IMR-90 (cell line): ENCODE measurements around the gene IL1R2. TPM values are rescaled to one million over a fixed set of nuclear protein-coding genes. Genes with fewer than 3 reads are reported as not detected.

Source experiments
- ATAC-seq: fragments of 200-7000 bp; cut with Tn5 transposase; 2 replicates; pipeline ENCODE4 v1.9.1; 2020; ENCODE audit warnings: low read depth, mild to moderate bottlenecking, moderate library complexity
- BruUV-seq: library from RNA; stranded (reverse); fragments of 400-500 nt; replicated peaks from 2 replicates; lab custom pipeline; 2021; lab: Mats Ljungman, UMichigan
- CTCF ChIA-PET: fragments of 300-600 bp; formaldehyde crosslinking; extraction: SDS; loops from one replicate; lab custom pipeline; 2021; ENCODE audit warnings: antibody characterized with exemption; lab: Yijun Ruan, JAX
- POLR2A ChIA-PET: fragments of 300-600 bp; sonication (Branson Sonifier 250); formaldehyde crosslinking; loops from one replicate; lab custom pipeline; 2022; ENCODE audit warnings: antibody characterized with exemption; ENCODE audit not compliant: unreplicated experiment; lab: Charles Lee
- DNase-seq: peaks from one replicate; pipeline ENCODE4 v3.0.0; 2013
- H2AFZ ChIP-seq: replicated peaks from 2 replicates; pipeline ENCODE3; 2013; ENCODE audit warnings: low read length, mild to moderate bottlenecking; ENCODE audit not compliant: poor library complexity
- H2AK5ac ChIP-seq: 2 replicates; pipeline ENCODE4 v1.6.1; 2013; ENCODE audit warnings: low read depth, low read length, inconsistent platforms
- H2AK9ac ChIP-seq: replicated peaks from 2 replicates; pipeline ENCODE3; 2013; ENCODE audit warnings: mild to moderate bottlenecking, low read depth, low read length, moderate library complexity; ENCODE audit not compliant: poor library complexity
- H2BK120ac ChIP-seq: 2 replicates; pipeline ENCODE4 v1.6.1; 2013; ENCODE audit warnings: low read depth, low read length, inconsistent platforms
- H2BK15ac ChIP-seq: 3 replicates; pipeline ENCODE4 v1.6.1; 2013; ENCODE audit warnings: low read depth, low read length, inconsistent platforms
- H2BK20ac ChIP-seq: 2 replicates; pipeline ENCODE4 v1.6.1; 2013; ENCODE audit warnings: low read depth, mild to moderate bottlenecking, inconsistent platforms, low read length, moderate library complexity
- H2BK5ac ChIP-seq: 2 replicates; pipeline ENCODE4 v1.6.1; 2013; ENCODE audit warnings: mild to moderate bottlenecking, low read depth, low read length, inconsistent platforms; ENCODE audit not compliant: poor library complexity, severe bottlenecking
- H3K14ac ChIP-seq: replicated peaks from 2 replicates; pipeline ENCODE4 v1.6.1; 2013; ENCODE audit warnings: low read depth, low read length, inconsistent platforms
- H3K18ac ChIP-seq: 2 replicates; pipeline ENCODE4 v1.6.1; 2013; ENCODE audit warnings: low read depth, low read length, control low read depth
- H3K23ac ChIP-seq: 2 replicates; pipeline ENCODE4 v1.6.1; 2013; ENCODE audit warnings: low read depth, low read length, inconsistent platforms
- H3K27ac ChIP-seq: 2 replicates; pipeline ENCODE4 v1.5.1; 2013; ENCODE audit warnings: mild to moderate bottlenecking, control low read depth, low read length; ENCODE audit not compliant: insufficient read depth
- H3K27me3 ChIP-seq: 2 replicates; pipeline ENCODE4 v1.6.1; 2013; ENCODE audit warnings: low read length; ENCODE audit not compliant: control insufficient read depth, insufficient read depth
- H3K36me3 ChIP-seq: 2 replicates; pipeline ENCODE4 v1.6.1; 2013; ENCODE audit warnings: low read length, mixed read lengths; ENCODE audit not compliant: control insufficient read depth, insufficient read depth
- H3K4ac ChIP-seq: 2 replicates; pipeline ENCODE4 v1.6.1; 2013; ENCODE audit warnings: low read depth, low read length, inconsistent platforms
- H3K4me1 ChIP-seq: 2 replicates; pipeline ENCODE4 v1.6.1; 2013; ENCODE audit warnings: low read length, mixed read lengths; ENCODE audit not compliant: control insufficient read depth, insufficient read depth
- H3K4me2 ChIP-seq: 2 replicates; pipeline ENCODE4 v1.6.1; 2013; ENCODE audit warnings: low read depth, mild to moderate bottlenecking, control low read depth, low read length, moderate library complexity
- H3K4me3 ChIP-seq: 2 replicates; pipeline ENCODE4 v1.5.1; 2013; ENCODE audit warnings: low read depth, mild to moderate bottlenecking, control low read depth, low read length, moderate library complexity; ENCODE audit not compliant: insufficient read depth
- H3K56ac ChIP-seq: 2 replicates; pipeline ENCODE4 v1.6.1; 2013; ENCODE audit warnings: low read length, inconsistent platforms; ENCODE audit not compliant: insufficient read depth; ENCODE audit errors: extremely low read depth
- H3K79me1 ChIP-seq, 2 experiments: 2 replicates each; pipeline ENCODE4 v1.6.1; 2013; ENCODE audit warnings: low read length in 2 of 2, inconsistent platforms in 1 of 2, low read depth in 1 of 2
- H3K9ac ChIP-seq: 2 replicates; pipeline ENCODE4 v1.6.1; 2013; ENCODE audit warnings: low read depth, low read length, control low read depth
- H3K9me1 ChIP-seq: 2 replicates; pipeline ENCODE4 v1.6.1; 2013; ENCODE audit warnings: low read length, inconsistent platforms; ENCODE audit not compliant: insufficient read depth
- H3K9me3 ChIP-seq: 2 replicates; pipeline ENCODE4 v1.6.1; 2013; ENCODE audit warnings: low read length; ENCODE audit not compliant: control insufficient read depth, insufficient read depth
- H4K20me1 ChIP-seq: 2 replicates; pipeline ENCODE4 v1.6.1; 2013; ENCODE audit warnings: low read length, inconsistent platforms; ENCODE audit not compliant: insufficient read depth
- H4K5ac ChIP-seq: 2 replicates; pipeline ENCODE4 v1.6.1; 2013; ENCODE audit warnings: mild to moderate bottlenecking, low read depth, low read length, control low read depth
- H4K8ac ChIP-seq, 2 experiments: 2 replicates each; pipeline ENCODE4 v1.6.1; 2013; ENCODE audit warnings: low read depth in 2 of 2, low read length in 2 of 2, control low read depth in 1 of 2, inconsistent platforms in 1 of 2
- H4K91ac ChIP-seq: 2 replicates; pipeline ENCODE4 v1.6.1; 2013; ENCODE audit warnings: low read depth, low read length, inconsistent platforms; ENCODE audit not compliant: insufficient read depth
- CEBPB ChIP-seq: IDR thresholded peaks from 2 replicates; pipeline ENCODE4 v1.6.1; 2012; ENCODE audit warnings: low read depth, low read length, improper control_type of control experiment
- CHD1 ChIP-seq: IDR thresholded peaks from 2 replicates; pipeline ENCODE4 v1.6.1; 2012; ENCODE audit warnings: low read depth, low read length, improper control_type of control experiment
- ELK1 ChIP-seq: fragments of 150-350 bp; IDR thresholded peaks from 2 replicates; pipeline ENCODE4 v1.6.1; 2016; ENCODE audit warnings: low read depth, mild to moderate bottlenecking, low read length, moderate library complexity, borderline replicate concordance
- FOS ChIP-seq: fragments of 150-350 bp; IDR thresholded peaks from 2 replicates; pipeline ENCODE4 v1.6.1; 2016; ENCODE audit warnings: low read depth, low read length
- MAZ ChIP-seq: IDR thresholded peaks from 2 replicates; pipeline ENCODE4 v1.6.1; 2012; ENCODE audit warnings: low read depth, mild to moderate bottlenecking, low read length, improper control_type of control experiment, moderate library complexity, borderline replicate concordance
- MXI1 ChIP-seq: IDR thresholded peaks from 2 replicates; pipeline ENCODE4 v1.6.1; 2012; ENCODE audit warnings: low read depth, mild to moderate bottlenecking, low read length, moderate library complexity, borderline replicate concordance
- POLR2A ChIP-seq: IDR thresholded peaks from 2 replicates; pipeline ENCODE4 v1.6.1; 2012; ENCODE audit warnings: mild to moderate bottlenecking, low read depth, low read length
- SMC3 ChIP-seq: fragments of 150-350 bp; IDR thresholded peaks from 2 replicates; pipeline ENCODE4 v1.6.1; 2016; ENCODE audit warnings: low read depth, mild to moderate bottlenecking, antibody characterized with exemption, low read length, moderate library complexity
- USF2 ChIP-seq: fragments of 150-350 bp; IDR thresholded peaks from 2 replicates; pipeline ENCODE4 v1.6.1; 2017; ENCODE audit warnings: mild to moderate bottlenecking, antibody characterized with exemption, low read length, low read depth
- WGBS, 2 experiments: methylation state at CpG; one replicate each; pipeline versions ENCODE4 v1.1.5 to v1.1.7; 2013; ENCODE audit warnings: missing lambda C conversion rate in 2 of 2; ENCODE audit not compliant: insufficient read length in 1 of 2; ENCODE audit errors: extremely low coverage in 2 of 2; 5-methylcytosine and 5-hydroxymethylcytosine counted together
- dilution Hi-C: fragments of 300-500 bp; cut with HindIII; formaldehyde crosslinking; loops from one replicate; pipeline ENCODE4 v1.14.3; 2018; ENCODE audit warnings: low sequenced_read_pairs; ENCODE audit not compliant: unreplicated experiment
- in situ Hi-C: fragments of 300-500 bp; cut with MboI; formaldehyde crosslinking; loops from 3 replicates; pipeline ENCODE4 v1.14.3; 2019; ENCODE audit warnings: low sequenced_read_pairs, inconsistent platforms, mixed read lengths
- intact Hi-C: fragments of 100-400 bp; cut with micrococcal nuclease; formaldehyde crosslinking; loops from 2 replicates; pipeline ENCODE4 v1.10.0; 2022
- polyA plus RNA-seq, 3 experiments: library from polyadenylated mRNA; depleted of rRNA; stranded (reverse); fragments of >200 nt; gene quantifications; 2 replicates each; pipeline ENCODE4 v1.2.3, GENCODE V29; 2012; ENCODE audit warnings: low replicate concordance in 1 of 3
- total RNA-seq: library from RNA; depleted of rRNA; stranded (reverse); fragments of >200 nt; gene quantifications from 2 replicates; pipeline ENCODE4 v1.2.3, GENCODE V29; 2012

The IL1R2 gene
- total and polyA plus RNA-seq, 2 of the 4 experiments (the other 2 are of a cell fraction): not detected

- no peak overlapping the region for H3K18ac ChIP-seq
- no peak overlapping the region for H3K4ac ChIP-seq
- 0 out of 2 replicates have a peak, but pooled peaks have one; percentile 32 for ATAC-seq
- no peak overlapping the region for H3K27ac ChIP-seq
- TF ChIP-seq USF2 (no peak), MXI1 (no peak), CEBPB (0 out of 2 replicates have a peak, but pooled peaks have one; percentile 13), SMC3 (no peak), MAZ (no peak), POLR2A (no peak), FOS (no peak), ELK1 (no peak), CHD1 (no peak)
- CTCF ChIA-PET: interaction anchor here (0.8 to 1.7 kb wide), 2 partner anchors 9 to 242 kb away, joined by 3 to 7 read pairs; no protein-coding TSS in a partner anchor
- POLR2A ChIA-PET: no interaction called here
- dilution Hi-C loops: no loop called here
- H2BK5ac ChIP-seq: no peak overlapping the region
- no peak overlapping the region for H3K23ac ChIP-seq
- H2AK9ac ChIP-seq: no peak overlapping the region
- no peak overlapping the region for H3K9ac ChIP-seq
- WGBS, 2 experiments: 90% methylated on average over 3 of the region's 6 CpGs; no CpG with 5 or more reads in 1 of the 2 experiments
- peaks cover 40% of the 10 kb centered on the region for H3K27me3 ChIP-seq
- H2BK20ac ChIP-seq: no peak overlapping the region
- no peaks in the 10 kb centered on the region for H4K20me1 ChIP-seq
- H3K9me3 ChIP-seq: no peaks in the 10 kb centered on the region
- H2BK120ac ChIP-seq: no peak overlapping the region
- no peak overlapping the region for H4K5ac ChIP-seq
- no peaks in the 10 kb centered on the region for H3K36me3 ChIP-seq
- no peak overlapping the region for H2AFZ ChIP-seq
- H3K4me1 ChIP-seq: no peaks in the 10 kb centered on the region; the same call in 1 of the 2 replicates
- peak; percentile 12 for DNase-seq
- no TSS peak for BruUV-seq
- H4K8ac ChIP-seq: no peak overlapping the region
- H3K56ac ChIP-seq: no peak overlapping the region
- no peak overlapping the region for H2BK15ac ChIP-seq
- H3K79me1 ChIP-seq: no peaks in the 10 kb centered on the region
- no peak overlapping the region for H3K4me2 ChIP-seq
- intact Hi-C loops: no loop called here
- no peak overlapping the region for H3K4me3 ChIP-seq
- H3K14ac ChIP-seq: no peak overlapping the region
- H4K91ac ChIP-seq: no peak overlapping the region
- H3K9me1 ChIP-seq: 0 out of 2 replicates have a peak, but pooled peaks cover 4% of the 10 kb centered on the region
- H2AK5ac ChIP-seq: no peak overlapping the region
- in situ Hi-C loops: no loop called here
Measured at GRCh38 chr2:101998896-101999789, 7.4 kb downstream of the IL1R2 start.
